GM12878 (cell line): ENCODE measurements around the gene GJA4. TPM values are rescaled to one million over a fixed set of nuclear protein-coding genes. Genes with fewer than 3 reads are reported as not detected.

ENCODE experiments used
- ATAC-seq: fragments of 200-7000 bp; cut with Tn5 transposase; 3 replicates; pipeline ENCODE4 v1.9.1; 2020; ENCODE audit warnings: mild to moderate bottlenecking, moderate library complexity
- BruUV-seq: library from RNA; stranded (reverse); fragments of 400-500 nt; replicated peaks from 2 replicates; lab custom pipeline; 2021; lab: Mats Ljungman, UMichigan
- CTCF ChIA-PET: fragments of 300-600 bp; sonication (Branson Sonifier 250); formaldehyde crosslinking; extraction: SDS; loops from one replicate; lab custom pipeline; 2021; ENCODE audit warnings: inconsistent platforms; lab: Yijun Ruan, JAX
- POLR2A ChIA-PET: fragments of 350-600 bp; formaldehyde crosslinking; extraction: SDS; loops from one replicate; lab custom pipeline; 2021; ENCODE audit warnings: inconsistent platforms; lab: Charles Lee
- RAD21 ChIA-PET: fragments of 300-600 bp; sonication (Branson Sonifier 250); formaldehyde crosslinking; loops from one replicate; lab custom pipeline; 2023; ENCODE audit warnings: antibody characterized with exemption; ENCODE audit not compliant: unreplicated experiment; lab: Charles Lee
- SMC1A ChIA-PET: fragments of 300-600 bp; sonication (Branson Sonifier 250); formaldehyde crosslinking; loops from one replicate; lab custom pipeline; 2023; ENCODE audit not compliant: unreplicated experiment, uncharacterized antibody; lab: Charles Lee
- DNase-seq: peaks from one replicate; pipeline ENCODE4 v3.0.0-alpha.2; 2011; ENCODE audit warnings: low read depth, low spot score
- FAIRE-seq: peaks from 3 replicates; lab custom pipeline; 2011; peaks lifted over from hg19 to GRCh38; lab: Jason Lieb, UNC
- H2AFZ ChIP-seq: 2 replicates; pipeline ENCODE4 v1.6.0; 2011; ENCODE audit warnings: low read depth, low read length, control low read depth; ENCODE audit not compliant: control insufficient read depth
- H3K27ac ChIP-seq: 2 replicates; pipeline ENCODE4 v1.5.1; 2011; ENCODE audit warnings: control low read depth; ENCODE audit not compliant: control insufficient read depth, insufficient read depth
- H3K27me3 ChIP-seq, 2 experiments: replicated peaks in 1 of 2; 2 replicates each; pipeline versions ENCODE4 v1.6.0 to v1.6.1; 2011; ENCODE audit warnings: low read length in 1 of 2; ENCODE audit not compliant: control insufficient read depth in 2 of 2, insufficient read depth in 2 of 2
- H3K36me3 ChIP-seq, 2 experiments: 2 replicates each; pipeline ENCODE4 v1.5.1; 2011; ENCODE audit warnings: low read length in 1 of 2; ENCODE audit not compliant: control insufficient read depth in 2 of 2, insufficient read depth in 2 of 2
- H3K4me1 ChIP-seq: 2 replicates; pipeline ENCODE4 v1.6.1; 2011; ENCODE audit warnings: mild to moderate bottlenecking, low read length, moderate library complexity, mixed read lengths; ENCODE audit not compliant: control insufficient read depth, insufficient read depth
- H3K4me2 ChIP-seq: 2 replicates; pipeline ENCODE4 v1.6.0; 2011; ENCODE audit warnings: control low read depth; ENCODE audit not compliant: control insufficient read depth, insufficient read depth
- H3K4me3 ChIP-seq: fragments of 200-600 bp; sonication (generic); 2 replicates; pipeline ENCODE4 v1.5.1; 2016
- H3K79me2 ChIP-seq: 2 replicates; pipeline ENCODE4 v1.6.0; 2011; ENCODE audit warnings: low read length; ENCODE audit not compliant: control insufficient read depth, insufficient read depth
- H3K9ac ChIP-seq: 2 replicates; pipeline ENCODE4 v1.8.0; 2011; ENCODE audit warnings: low read length, control low read depth, mixed read lengths; ENCODE audit not compliant: control insufficient read depth, insufficient read depth
- H3K9me3 ChIP-seq: replicated peaks from 3 replicates; pipeline ENCODE4 v1.5.1; 2011; ENCODE audit warnings: mild to moderate bottlenecking, low read length; ENCODE audit not compliant: control insufficient read depth, insufficient read depth
- H4K20me1 ChIP-seq: 2 replicates; pipeline ENCODE4 v1.6.0; 2011; ENCODE audit not compliant: control insufficient read depth, insufficient read depth
- HDAC2 ChIP-seq: fragments of 200-600 bp; sonication (generic); IDR thresholded peaks from 2 replicates; pipeline ENCODE4 v1.6.1; 2017
- MTA3 ChIP-seq: IDR thresholded peaks from 2 replicates; pipeline ENCODE4 v1.6.1; 2012; ENCODE audit warnings: low read length, inconsistent platforms, borderline replicate concordance
- REST ChIP-seq: IDR thresholded peaks from 2 replicates; pipeline ENCODE4 v1.6.1; 2012; ENCODE audit warnings: mild to moderate bottlenecking, low read depth, low read length
- SREBF1 ChIP-seq: IDR thresholded peaks from 2 replicates; pipeline ENCODE4 v1.6.1; 2012; ENCODE audit warnings: mild to moderate bottlenecking, low read length
- ZNF24 ChIP-seq: fragments of 450-650 bp; IDR thresholded peaks from 2 replicates; pipeline ENCODE4 v1.6.1; 2017; ENCODE audit warnings: antibody characterized with exemption, mild to moderate bottlenecking
- ZNF274 ChIP-seq: IDR thresholded peaks from one replicate; pipeline ENCODE4 v1.8.0; 2011; ENCODE audit not compliant: insufficient read length, insufficient read depth
- ZNF622 ChIP-seq: fragments of 450-650 bp; IDR thresholded peaks from 2 replicates; pipeline ENCODE4 v1.6.1; 2017; ENCODE audit warnings: mild to moderate bottlenecking, inconsistent platforms
- WGBS: methylation state at CpG from one replicate; pipeline ENCODE4 v1.1.6; 2016; ENCODE audit warnings: low lambda C conversion rate; ENCODE audit not compliant: insufficient replicate concordance, insufficient coverage; ENCODE audit errors: missing lambda C conversion rate; 5-methylcytosine and 5-hydroxymethylcytosine counted together
- in situ Hi-C: fragments of 300-500 bp; cut with MboI; formaldehyde crosslinking; loops from 9 replicates; pipeline ENCODE4 v1.14.3; 2018; ENCODE audit warnings: mixed read lengths
- intact Hi-C: fragments of 100-400 bp; cut with micrococcal nuclease; formaldehyde crosslinking; loops from one replicate; pipeline ENCODE4 v1.14.2; 2022; ENCODE audit not compliant: unreplicated experiment
- polyA plus RNA-seq, 11 experiments: library from polyadenylated mRNA; depleted of rRNA in 4 of 11; unstranded in 6 of 11; stranded (reverse) in 5 of 11; fragments of >200 nt; fragmentation: Nextera tagmentation in 4 of 11; fragmentation: Illumina TruSeq in 1 of 11; extraction: Ambion mirVana in 4 of 11; extraction: Trizol in 1 of 11; gene quantifications; 1 replicate in 1 of 11; 2 replicates in 10 of 11; pipeline versions ENCODE4 v1.2.1 to v1.2.3, GENCODE V29; 2011 to 2016; ENCODE audit warnings: inconsistent platforms in 2 of 11, missing spikeins in 2 of 11, low read depth in 1 of 11
- total RNA-seq, 4 experiments: library from RNA; depleted of rRNA in 3 of 4; stranded (reverse); fragments of >200 nt in 3 of 4; fragmentation: Illumina TruSeq in 1 of 4; extraction: Trizol in 1 of 4; gene quantifications; 2 replicates each; pipeline versions ENCODE4 v1.2.1 to v1.2.3, GENCODE V29; 2013 to 2021
- TF ChIP-seq, protein P1 (sequence below): fragments of 450-650 bp; IDR thresholded peaks from 2 replicates; pipeline ENCODE4 v1.6.1; 2016; ENCODE audit warnings: mild to moderate bottlenecking
- TF ChIP-seq, protein P2 (sequence below): IDR thresholded peaks from 2 replicates; pipeline ENCODE4 v1.6.1; 2011; ENCODE audit warnings: low read depth, low read length, improper control_type of control experiment, borderline replicate concordance
- TF ChIP-seq, protein P3 (sequence below), 3 experiments: IDR thresholded peaks in 2 of 3; conservative IDR thresholded peaks in 1 of 3; 2 replicates each; pipeline ENCODE4 v1.5.1; 2011; ENCODE audit warnings: low read depth in 3 of 3, low read length in 3 of 3, mild to moderate bottlenecking in 3 of 3, control low read depth in 2 of 3, moderate library complexity in 2 of 3, inconsistent platforms in 1 of 3, mixed read lengths in 1 of 3; ENCODE audit not compliant: control insufficient read depth in 2 of 3, insufficient read depth in 1 of 3; ENCODE audit errors: extremely low read depth in 1 of 3

GJA4 gene
- total and polyA plus RNA-seq, 10 of the 15 experiments (the other 5 are each of a cell fraction or from before 2014, with no cell fraction given) = 0.09 to 0.18 TPM; not detected in 8

- intact Hi-C loops = no loop called here
- H3K36me3 ChIP-seq = no peaks in the 10 kb centered on the region
- H3K79me2 ChIP-seq = no peaks in the 10 kb centered on the region
- ChIA-PET POLR2A (interaction anchor here (0.5 kb wide), 1 partner anchor 147 kb away, joined by 4 read pairs; no protein-coding TSS in a partner anchor), RAD21 (no interaction called here)
- no peak overlapping the region for H3K9ac ChIP-seq
- no peaks in the 10 kb centered on the region for H4K20me1 ChIP-seq
- TF ChIP-seq ZNF24 = no peak
- TF ChIP-seq, protein P1, sequence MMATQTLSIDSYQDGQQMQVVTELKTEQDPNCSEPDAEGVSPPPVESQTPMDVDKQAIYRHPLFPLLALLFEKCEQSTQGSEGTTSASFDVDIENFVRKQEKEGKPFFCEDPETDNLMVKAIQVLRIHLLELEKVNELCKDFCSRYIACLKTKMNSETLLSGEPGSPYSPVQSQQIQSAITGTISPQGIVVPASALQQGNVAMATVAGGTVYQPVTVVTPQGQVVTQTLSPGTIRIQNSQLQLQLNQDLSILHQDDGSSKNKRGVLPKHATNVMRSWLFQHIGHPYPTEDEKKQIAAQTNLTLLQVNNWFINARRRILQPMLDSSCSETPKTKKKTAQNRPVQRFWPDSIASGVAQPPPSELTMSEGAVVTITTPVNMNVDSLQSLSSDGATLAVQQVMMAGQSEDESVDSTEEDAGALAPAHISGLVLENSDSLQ = peak; percentile 16; the same call in 1 of the 2 replicates
- TF ChIP-seq, all 136 proteins: peak for 1
- ChIA-PET SMC1A (no interaction called here), CTCF (no interaction called here)
- ATAC-seq (no peak), DNase-seq (no peak), FAIRE-seq (no peak)
- Histone ChIP-seq H3K9me3 (no peaks in the 10 kb centered on the region), H3K4me3 (no peak overlapping the region), H3K27ac (no peak overlapping the region), H2AFZ (no peak overlapping the region), H3K4me2 (no peak overlapping the region), H3K27me3 (no peaks in the 10 kb centered on the region; a peak in 1 of 4 replicates), H3K4me1 (no peaks in the 10 kb centered on the region)
- 30% methylated on average over 8 of the region's 8 CpGs for WGBS
- in situ Hi-C loops = loop anchor here (10.0 kb wide), 1 partner anchor 1115 kb away; no protein-coding TSS in a partner anchor
- BruUV-seq = no TSS peak
These were observed 42.8 kb upstream of the GJA4 start for GRCh38 chr1:34749992-34750391.

- Histone ChIP-seq H3K4me1 (no peaks in the 10 kb centered on the region), H3K4me3 (no peak overlapping the region), H3K4me2 (no peak overlapping the region), H4K20me1 (no peaks in the 10 kb centered on the region), H3K27me3 (no peaks in the 10 kb centered on the region; a peak in 1 of 4 replicates), H2AFZ (no peak overlapping the region), H3K9me3 (no peaks in the 10 kb centered on the region), H3K9ac (no peak overlapping the region), H3K36me3 (no peaks in the 10 kb centered on the region), H3K79me2 (no peaks in the 10 kb centered on the region), H3K27ac (no peak overlapping the region)
- FAIRE-seq (no peak), ATAC-seq (no peak), DNase-seq (no peak)
- in situ Hi-C loops (no loop called here), intact Hi-C loops (no loop called here)
- SMC1A ChIA-PET = no interaction called here
- 0% methylated on average over 5 of the region's 5 CpGs for WGBS
- RAD21 ChIA-PET = no interaction called here
- no TSS peak for BruUV-seq
- POLR2A ChIA-PET = no interaction called here
- CTCF ChIA-PET = interaction anchor here (4.3 kb wide), 1 partner anchor 8 kb away, joined by 16 read pairs; no protein-coding TSS in a partner anchor
- TF ChIP-seq SREBF1 (no peak), ZNF274 (no peak), ZNF622 (no peak), REST (no peak), MTA3 (no peak), HDAC2 (no peak)
- TF ChIP-seq, protein P2, sequence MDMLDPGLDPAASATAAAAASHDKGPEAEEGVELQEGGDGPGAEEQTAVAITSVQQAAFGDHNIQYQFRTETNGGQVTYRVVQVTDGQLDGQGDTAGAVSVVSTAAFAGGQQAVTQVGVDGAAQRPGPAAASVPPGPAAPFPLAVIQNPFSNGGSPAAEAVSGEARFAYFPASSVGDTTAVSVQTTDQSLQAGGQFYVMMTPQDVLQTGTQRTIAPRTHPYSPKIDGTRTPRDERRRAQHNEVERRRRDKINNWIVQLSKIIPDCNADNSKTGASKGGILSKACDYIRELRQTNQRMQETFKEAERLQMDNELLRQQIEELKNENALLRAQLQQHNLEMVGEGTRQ = no peak
- TF ChIP-seq, protein P3, sequence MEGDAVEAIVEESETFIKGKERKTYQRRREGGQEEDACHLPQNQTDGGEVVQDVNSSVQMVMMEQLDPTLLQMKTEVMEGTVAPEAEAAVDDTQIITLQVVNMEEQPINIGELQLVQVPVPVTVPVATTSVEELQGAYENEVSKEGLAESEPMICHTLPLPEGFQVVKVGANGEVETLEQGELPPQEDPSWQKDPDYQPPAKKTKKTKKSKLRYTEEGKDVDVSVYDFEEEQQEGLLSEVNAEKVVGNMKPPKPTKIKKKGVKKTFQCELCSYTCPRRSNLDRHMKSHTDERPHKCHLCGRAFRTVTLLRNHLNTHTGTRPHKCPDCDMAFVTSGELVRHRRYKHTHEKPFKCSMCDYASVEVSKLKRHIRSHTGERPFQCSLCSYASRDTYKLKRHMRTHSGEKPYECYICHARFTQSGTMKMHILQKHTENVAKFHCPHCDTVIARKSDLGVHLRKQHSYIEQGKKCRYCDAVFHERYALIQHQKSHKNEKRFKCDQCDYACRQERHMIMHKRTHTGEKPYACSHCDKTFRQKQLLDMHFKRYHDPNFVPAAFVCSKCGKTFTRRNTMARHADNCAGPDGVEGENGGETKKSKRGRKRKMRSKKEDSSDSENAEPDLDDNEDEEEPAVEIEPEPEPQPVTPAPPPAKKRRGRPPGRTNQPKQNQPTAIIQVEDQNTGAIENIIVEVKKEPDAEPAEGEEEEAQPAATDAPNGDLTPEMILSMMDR (IDR thresholded peaks at IDR 0.05 in 2 of 3, conservative IDR thresholded peaks at IDR 0.05 in 1 of 3; ENCODE audit: control insufficient read depth in 2 of 3, extremely low read depth in 1 of 3, insufficient read depth in 1 of 3, low read depth in 3 of 3, low read length in 3 of 3) = no peak
These were observed 42.2 kb upstream of the GJA4 start for GRCh38 chr1:34750610-34751009.
